Activated naive CD4-positive, alpha-beta T cell treated with anti-CD3 and anti-CD28 coated beads, Interleukin-2, amount 50 U/mL, for 24 hours (primary cell): ENCODE data around the gene ATP6V1E1.
"Not testable (repeated sequence)": the region's sequence is repeated elsewhere in the genome, so short reads cannot be mapped to it uniquely, and the experiment has no call there.

Experiments used
- H3K27ac Mint-ChIP-seq: one replicate; pipeline ENCODE4 v1.8.0; 2021; ENCODE audit warnings: mild to moderate bottlenecking, mixed read lengths
- H3K27me3 Mint-ChIP-seq: one replicate; pipeline ENCODE4 v1.8.0; 2021; ENCODE audit warnings: mixed read lengths
- H3K36me3 Mint-ChIP-seq: one replicate; pipeline ENCODE4 v1.8.0; 2021; ENCODE audit warnings: mixed read lengths
- H3K4me1 Mint-ChIP-seq: one replicate; pipeline ENCODE4 v1.8.0; 2021; ENCODE audit warnings: mixed read lengths
- H3K4me3 Mint-ChIP-seq: one replicate; pipeline ENCODE4 v1.8.0; 2021; ENCODE audit warnings: mild to moderate bottlenecking, mixed read lengths
- H3K9me3 Mint-ChIP-seq: one replicate; pipeline ENCODE4 v1.8.0; 2021; ENCODE audit warnings: mixed read lengths

The ATP6V1E1 gene

DNA sequence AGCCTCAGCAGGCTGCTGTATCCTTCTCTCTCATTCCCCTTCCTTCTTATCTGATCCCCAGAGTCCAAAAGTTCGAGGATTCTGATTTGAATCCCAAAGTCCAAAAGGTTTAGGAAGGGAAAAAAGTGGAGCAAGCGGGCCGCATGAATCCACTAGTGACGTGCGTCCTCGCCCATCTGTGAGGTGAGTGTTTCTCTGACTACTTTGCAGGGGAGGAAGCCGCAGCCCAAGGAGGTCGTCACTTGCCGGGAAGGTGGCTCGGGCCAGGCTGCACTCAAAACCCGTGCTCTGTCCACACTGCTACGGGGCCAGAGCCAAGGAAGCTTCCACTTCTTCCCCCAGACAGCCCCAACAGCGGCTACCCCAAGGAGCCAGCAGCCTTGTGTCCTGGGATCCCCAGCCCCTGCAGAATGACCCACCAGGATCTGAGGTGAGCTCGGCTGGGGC, 49.0 kb downstream of the ATP6V1E1 start:
- Mint-ChIP-seq H3K36me3 (no peaks in the 10 kb centered on the region), H3K27me3 (no peaks in the 10 kb centered on the region), H3K4me1 (no peaks in the 10 kb centered on the region), H3K4me3 (no peak overlapping the region), H3K9me3 (no peaks in the 10 kb centered on the region), H3K27ac (no peak overlapping the region)

DNA sequence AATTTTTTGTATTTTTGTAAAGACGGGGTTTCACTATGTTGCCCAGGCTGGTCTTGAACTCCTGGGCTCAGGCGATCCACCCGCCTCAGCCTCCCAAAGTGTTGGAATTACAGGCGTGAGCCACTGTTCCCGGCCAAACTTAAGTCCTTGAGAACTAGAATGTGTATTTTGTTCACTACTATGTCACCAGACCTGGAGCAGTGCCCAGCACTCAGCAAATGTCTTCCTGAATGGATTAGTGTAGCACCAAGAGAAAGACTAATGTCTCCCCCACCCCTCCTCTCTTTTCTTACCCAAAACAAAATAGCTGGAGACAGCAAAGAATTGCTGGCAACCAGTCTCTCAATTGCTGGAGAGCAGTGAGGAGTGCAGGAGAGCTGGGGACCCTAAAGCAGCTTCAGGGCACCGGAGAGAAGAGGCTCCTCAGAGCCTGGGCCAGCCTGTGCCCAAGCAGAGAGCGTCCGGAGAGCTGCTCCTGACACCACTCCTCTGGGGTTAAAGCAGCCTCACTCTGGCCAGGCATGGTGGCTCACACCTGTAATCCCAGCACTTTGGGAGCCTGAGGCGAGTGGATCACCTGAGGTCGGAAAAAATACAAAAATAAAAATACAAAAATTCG, 50.3 kb downstream of the ATP6V1E1 start:
- Mint-ChIP-seq H3K4me1 (no peaks in the 10 kb centered on the region), H3K4me3 (no peak overlapping the region), H3K9me3 (no peaks in the 10 kb centered on the region), H3K36me3 (no peaks in the 10 kb centered on the region), H3K27ac (no peak overlapping the region), H3K27me3 (no peaks in the 10 kb centered on the region)

DNA sequence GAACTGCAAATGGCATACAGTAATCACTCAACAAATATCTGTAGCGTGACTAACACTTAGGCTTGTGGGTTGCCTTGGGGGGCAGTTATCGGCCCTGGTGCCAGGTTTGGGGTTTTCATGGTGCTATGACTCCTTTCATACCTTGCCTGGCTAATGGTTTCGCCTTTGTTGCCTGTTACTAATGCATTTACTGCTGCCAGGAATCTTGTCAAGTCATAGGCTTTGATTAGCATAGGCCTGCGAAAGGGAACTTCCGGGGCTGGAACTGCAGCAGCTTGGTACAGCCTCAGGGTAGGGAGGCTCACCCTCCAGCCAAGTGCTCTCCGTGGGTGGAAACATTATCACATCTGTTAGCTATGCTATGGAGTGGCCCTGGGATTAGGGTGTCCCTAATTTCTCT, 52.1 kb downstream of the ATP6V1E1 start:
- Mint-ChIP-seq H3K9me3 (no peaks in the 10 kb centered on the region), H3K36me3 (no peaks in the 10 kb centered on the region), H3K4me1 (no peaks in the 10 kb centered on the region), H3K27ac (no peak overlapping the region), H3K4me3 (no peak overlapping the region), H3K27me3 (no peaks in the 10 kb centered on the region)

DNA sequence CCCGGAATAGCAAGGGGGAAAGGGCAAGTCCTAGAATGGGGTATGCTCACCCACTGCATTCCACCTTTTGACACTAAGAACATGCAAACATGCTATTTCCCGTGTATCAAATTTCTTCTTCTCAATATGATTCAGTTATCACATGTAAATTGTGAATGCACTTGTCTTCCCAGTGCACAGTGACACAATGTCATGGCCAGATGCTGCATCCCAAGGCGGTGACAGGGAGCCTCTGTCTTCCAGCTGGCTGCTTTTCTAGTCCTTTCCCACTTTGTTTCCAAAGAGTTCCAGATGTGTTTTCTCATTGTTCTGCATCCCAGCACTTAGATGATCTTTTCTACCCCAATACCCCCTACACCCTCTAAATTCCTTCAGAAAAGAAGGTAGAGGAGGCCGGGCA, 52.9 kb downstream of the ATP6V1E1 start:
- Mint-ChIP-seq H3K4me1 (no peaks in the 10 kb centered on the region), H3K36me3 (no peaks in the 10 kb centered on the region), H3K27me3 (peaks cover 4% of the 10 kb centered on the region), H3K9me3 (no peaks in the 10 kb centered on the region), H3K27ac (no peak overlapping the region), H3K4me3 (no peak overlapping the region)

- no peaks in the 10 kb centered on the region for H3K9me3 Mint-ChIP-seq
- no peaks in the 10 kb centered on the region for H3K4me1 Mint-ChIP-seq
- peaks cover 6% of the 10 kb centered on the region for H3K27me3 Mint-ChIP-seq
- no peak overlapping the region for H3K27ac Mint-ChIP-seq
- no peaks in the 10 kb centered on the region for H3K36me3 Mint-ChIP-seq
- no peak overlapping the region for H3K4me3 Mint-ChIP-seq
Observed at GRCh38 chr22:17575151-17575550, 53.4 kb downstream of the ATP6V1E1 start.

DNA sequence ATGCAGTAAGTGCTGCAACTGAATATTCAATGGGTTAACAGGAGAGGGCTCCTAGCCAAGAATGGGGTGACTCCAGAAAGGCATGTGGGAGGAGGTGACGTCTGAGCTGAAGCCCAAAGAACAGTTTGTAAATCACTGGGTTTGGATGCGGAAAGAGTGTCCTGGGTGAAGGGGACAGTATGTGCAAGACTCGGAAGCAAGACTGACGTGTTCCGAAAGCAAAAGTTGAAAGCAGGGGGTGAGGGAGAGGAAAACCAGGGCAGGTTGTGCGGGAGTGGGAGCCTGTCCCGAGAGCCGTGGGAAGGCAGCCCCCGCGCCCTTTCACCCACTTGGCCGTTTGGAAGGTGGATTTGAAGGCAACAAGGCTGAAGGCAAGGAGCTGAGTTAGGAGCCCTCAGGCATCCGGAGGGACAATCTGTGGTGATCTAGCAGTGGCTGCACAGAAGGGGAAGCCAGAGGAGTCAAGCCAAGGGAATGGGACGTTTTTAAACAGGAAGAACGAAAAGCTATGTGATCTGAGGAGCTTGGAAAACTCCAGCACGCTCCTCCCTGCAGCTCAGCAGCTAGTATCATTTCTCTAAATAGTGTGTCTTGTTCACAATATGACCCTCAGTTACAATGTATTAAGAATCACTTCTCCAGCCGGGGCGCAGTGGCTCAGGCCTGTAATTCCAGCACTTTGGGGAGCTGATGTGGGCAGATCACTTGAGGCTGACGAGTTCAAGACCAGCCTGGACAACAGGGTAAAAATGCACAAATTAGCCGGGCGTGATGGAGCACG, 57.5 kb downstream of the ATP6V1E1 start:
- Mint-ChIP-seq H3K27me3 (peaks cover 6% of the 10 kb centered on the region), H3K4me1 (no peaks in the 10 kb centered on the region), H3K27ac (no peak overlapping the region), H3K4me3 (no peak overlapping the region), H3K9me3 (no peaks in the 10 kb centered on the region), H3K36me3 (no peaks in the 10 kb centered on the region)

- H3K27ac Mint-ChIP-seq = no peak overlapping the region
- H3K36me3 Mint-ChIP-seq = no peaks in the 10 kb centered on the region
- no peak overlapping the region for H3K4me3 Mint-ChIP-seq
- no peaks in the 10 kb centered on the region for H3K9me3 Mint-ChIP-seq
- H3K4me1 Mint-ChIP-seq = no peaks in the 10 kb centered on the region
- peaks cover 6% of the 10 kb centered on the region for H3K27me3 Mint-ChIP-seq
Observed at GRCh38 chr22:17569971-17570511, 58.5 kb downstream of the ATP6V1E1 start.

GRCh38 chr22:17566776-17567175, 61.8 kb downstream of the ATP6V1E1 start:
- Mint-ChIP-seq H3K36me3 (no peaks in the 10 kb centered on the region), H3K4me1 (no peaks in the 10 kb centered on the region), H3K9me3 (no peaks in the 10 kb centered on the region), H3K27ac (no peak overlapping the region), H3K4me3 (no peak overlapping the region), H3K27me3 (peaks cover 6% of the 10 kb centered on the region)

DNA sequence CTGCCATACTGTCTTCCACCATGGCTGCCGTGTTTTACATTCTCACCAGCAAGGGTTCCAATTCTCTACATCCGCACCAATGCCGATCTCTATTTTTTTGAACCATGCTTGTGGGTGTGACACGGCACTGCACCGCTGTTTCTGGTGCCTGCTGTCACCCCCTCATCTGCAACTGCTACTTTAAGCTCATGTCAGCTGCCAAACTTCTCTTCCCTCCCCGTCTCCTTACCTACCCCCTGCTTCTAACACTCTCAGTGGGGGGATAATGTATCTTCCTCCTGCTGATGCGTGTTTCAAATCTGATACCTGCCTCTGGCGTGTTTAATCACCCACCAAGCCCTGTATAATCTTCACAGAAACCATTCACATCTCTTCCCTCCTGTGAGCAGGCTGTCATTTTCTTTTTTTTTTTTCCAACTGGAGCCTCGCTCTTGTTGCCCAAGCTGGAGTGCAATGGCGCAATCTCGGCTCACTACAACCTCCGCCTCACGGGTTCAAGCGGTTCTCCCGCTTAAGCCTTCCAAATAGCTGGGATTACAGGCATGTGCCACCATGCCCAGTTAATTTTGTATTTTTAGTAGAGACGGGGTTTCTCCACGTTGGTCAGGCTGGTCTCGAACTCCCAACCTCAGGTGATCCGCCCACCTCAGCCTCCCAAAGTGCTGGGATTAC, 62.4 kb downstream of the ATP6V1E1 start:
- not testable (repeated sequence) for H3K27me3 Mint-ChIP-seq, H3K9me3 Mint-ChIP-seq, H3K4me1 Mint-ChIP-seq, H3K36me3 Mint-ChIP-seq, H3K27ac Mint-ChIP-seq, H3K4me3 Mint-ChIP-seq

- Mint-ChIP-seq H3K27ac (no peak overlapping the region), H3K4me3 (no peak overlapping the region), H3K9me3 (no peaks in the 10 kb centered on the region), H3K4me1 (no peaks in the 10 kb centered on the region), H3K27me3 (no peaks in the 10 kb centered on the region), H3K36me3 (no peaks in the 10 kb centered on the region)
Observed at GRCh38 chr22:17563936-17564391, 64.6 kb downstream of the ATP6V1E1 start.

- H3K4me1 Mint-ChIP-seq = no peaks in the 10 kb centered on the region
- no peaks in the 10 kb centered on the region for H3K36me3 Mint-ChIP-seq
- H3K4me3 Mint-ChIP-seq = no peak within 1 kb of the TSS
- H3K27ac Mint-ChIP-seq = no peak within 1 kb of the TSS
- H3K27me3 Mint-ChIP-seq = no peaks in the 10 kb centered on the region
- no peaks in the 10 kb centered on the region for H3K9me3 Mint-ChIP-seq
Observed at GRCh38 chr22:17562906-17563870, 65.4 kb downstream of the ATP6V1E1 start, which contains the start of gene SLC25A18. Gene SLC25A18 (plus strand): TSS chr22:17563498. CDS start chr22:17579945, 16,447 bp downstream.

DNA sequence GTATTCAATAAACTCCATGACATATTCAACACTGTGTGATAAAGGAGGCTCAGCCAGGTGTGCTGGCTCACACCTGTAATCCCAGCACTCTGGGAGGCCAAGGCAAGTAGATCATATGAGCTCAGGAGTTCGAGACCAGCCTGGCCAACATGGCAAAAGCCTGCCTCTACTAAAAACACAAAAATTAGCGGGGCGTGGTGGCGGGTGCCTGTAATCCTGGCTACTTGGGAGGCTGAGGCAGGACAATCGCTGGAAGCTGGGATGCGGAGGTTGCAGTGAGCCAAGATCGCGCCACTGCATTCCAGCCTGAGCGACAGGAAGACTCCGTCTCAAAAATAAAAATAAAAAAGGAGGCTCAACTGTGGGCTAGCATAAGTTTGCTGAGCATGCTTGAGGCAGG, 69.4 kb downstream of the ATP6V1E1 start:
- H3K4me3 Mint-ChIP-seq = no peak overlapping the region
- no peak overlapping the region for H3K27ac Mint-ChIP-seq
- H3K4me1 Mint-ChIP-seq = no peaks in the 10 kb centered on the region
- H3K9me3 Mint-ChIP-seq = no peaks in the 10 kb centered on the region
- no peaks in the 10 kb centered on the region for H3K36me3 Mint-ChIP-seq
- no peaks in the 10 kb centered on the region for H3K27me3 Mint-ChIP-seq

- Mint-ChIP-seq H3K36me3 (no peaks in the 10 kb centered on the region), H3K4me1 (no peaks in the 10 kb centered on the region), H3K27me3 (no peaks in the 10 kb centered on the region), H3K9me3 (no peaks in the 10 kb centered on the region), H3K4me3 (no peak overlapping the region), H3K27ac (no peak overlapping the region)
Observed at GRCh38 chr22:17554814-17555213, 73.7 kb downstream of the ATP6V1E1 start.

- Mint-ChIP-seq H3K27me3 (no peaks in the 10 kb centered on the region), H3K27ac (no peak overlapping the region), H3K4me3 (no peak overlapping the region), H3K36me3 (no peaks in the 10 kb centered on the region), H3K9me3 (no peaks in the 10 kb centered on the region), H3K4me1 (no peaks in the 10 kb centered on the region)
Observed at GRCh38 chr22:17552737-17553136, 75.8 kb downstream of the ATP6V1E1 start.

GRCh38 chr22:17549655-17550054, 78.9 kb downstream of the ATP6V1E1 start:
- Mint-ChIP-seq H3K27me3 (no peaks in the 10 kb centered on the region), H3K4me1 (no peaks in the 10 kb centered on the region), H3K9me3 (no peaks in the 10 kb centered on the region), H3K4me3 (no peak overlapping the region), H3K36me3 (no peaks in the 10 kb centered on the region), H3K27ac (no peak overlapping the region)
